Esophagus squamous epithelium (tissue), 4 donors: ENCODE results near the gene PCSK5.

Experiments
- POLR2A ChIP-seq, 4 donors: fragments of 450-650 bp; IDR thresholded peaks; one replicate each; pipeline ENCODE4 v1.6.1; 2017; ENCODE audit warnings: antibody characterized with exemption in 4 of 4, mild to moderate bottlenecking in 4 of 4, moderate library complexity in 3 of 4
- TF ChIP-seq, protein P1 (sequence below), 6 experiments: fragments of 450-650 bp in 4 of 6; fragments of 200-600 bp in 2 of 6; sonication (generic) in 2 of 6; IDR thresholded peaks; one replicate each; pipeline ENCODE4 v1.5.1; 2016 to 2019; ENCODE audit warnings: antibody characterized with exemption in 6 of 6, mild to moderate bottlenecking in 4 of 6, moderate library complexity in 4 of 6

DNA sequence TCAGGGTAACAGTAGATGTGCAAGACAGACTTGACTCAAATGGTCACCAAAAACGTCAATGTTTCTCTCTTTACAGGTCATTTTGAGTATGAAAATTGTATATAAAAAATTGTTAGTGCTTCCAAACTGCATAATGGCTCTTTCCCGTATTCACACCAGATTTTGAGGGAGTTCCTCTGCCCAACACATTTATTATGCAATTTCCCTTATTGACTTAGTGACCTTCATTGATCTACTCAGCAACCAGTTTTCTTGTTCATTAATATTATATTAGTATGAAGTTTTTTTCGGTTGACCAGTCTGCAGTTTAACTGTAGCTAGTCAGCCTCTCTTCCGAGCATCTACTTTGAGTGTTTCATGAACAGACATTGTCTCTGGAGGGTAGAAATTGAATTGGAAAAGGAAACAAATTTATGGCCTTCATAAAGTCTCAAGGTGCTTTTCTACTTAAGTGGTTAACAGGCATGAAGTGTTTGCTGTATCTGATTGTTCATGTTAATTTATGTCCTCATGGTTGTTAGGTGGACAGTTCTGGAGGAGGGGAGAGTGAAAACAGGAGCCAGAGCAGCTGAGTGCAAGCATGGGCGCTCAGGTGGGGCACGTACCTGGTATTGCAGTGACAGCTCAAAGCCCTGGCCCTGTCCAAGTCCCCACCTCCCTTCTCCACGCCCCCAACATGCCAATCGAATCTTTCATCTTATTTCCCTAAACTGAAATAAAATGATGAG lies 263.6 kb downstream of the PCSK5 start:
- TF ChIP-seq, protein P1, sequence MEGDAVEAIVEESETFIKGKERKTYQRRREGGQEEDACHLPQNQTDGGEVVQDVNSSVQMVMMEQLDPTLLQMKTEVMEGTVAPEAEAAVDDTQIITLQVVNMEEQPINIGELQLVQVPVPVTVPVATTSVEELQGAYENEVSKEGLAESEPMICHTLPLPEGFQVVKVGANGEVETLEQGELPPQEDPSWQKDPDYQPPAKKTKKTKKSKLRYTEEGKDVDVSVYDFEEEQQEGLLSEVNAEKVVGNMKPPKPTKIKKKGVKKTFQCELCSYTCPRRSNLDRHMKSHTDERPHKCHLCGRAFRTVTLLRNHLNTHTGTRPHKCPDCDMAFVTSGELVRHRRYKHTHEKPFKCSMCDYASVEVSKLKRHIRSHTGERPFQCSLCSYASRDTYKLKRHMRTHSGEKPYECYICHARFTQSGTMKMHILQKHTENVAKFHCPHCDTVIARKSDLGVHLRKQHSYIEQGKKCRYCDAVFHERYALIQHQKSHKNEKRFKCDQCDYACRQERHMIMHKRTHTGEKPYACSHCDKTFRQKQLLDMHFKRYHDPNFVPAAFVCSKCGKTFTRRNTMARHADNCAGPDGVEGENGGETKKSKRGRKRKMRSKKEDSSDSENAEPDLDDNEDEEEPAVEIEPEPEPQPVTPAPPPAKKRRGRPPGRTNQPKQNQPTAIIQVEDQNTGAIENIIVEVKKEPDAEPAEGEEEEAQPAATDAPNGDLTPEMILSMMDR (IDR thresholded peaks at IDR 0.05) = no peak
- TF ChIP-seq POLR2A (IDR thresholded peaks at IDR 0.05) = no peak
